ENCODE data around the gene DCLK2.

- TF ChIP-seq POLR2A (IDR thresholded peaks at IDR 0.05; ENCODE audit: low read depth, low read length) (no peak), CTCF (conservative IDR thresholded peaks at IDR 0.05; ENCODE audit: low read depth, low read length) (no peak), NFE2L2 (IDR thresholded peaks at IDR 0.05; ENCODE audit: low read depth, low read length) (no peak), USF2 (IDR thresholded peaks at IDR 0.05; ENCODE audit: low read depth, low read length) (no peak), ELK1 (IDR thresholded peaks at IDR 0.05; ENCODE audit: borderline replicate concordance, low read depth, low read length) (no peak), CEBPB (IDR thresholded peaks at IDR 0.05; ENCODE audit: low read depth, low read length) (no peak), BHLHE40 (IDR thresholded peaks at IDR 0.05; ENCODE audit: low read depth, low read length) (no peak)
These were observed 172.9 kb downstream of the DCLK2 start for GRCh38 chr4:150250998-150251651.

All from IMR-90 (cell line).